Measurements from ENCODE around the gene SPRR1B. TPM values are rescaled to one million over a fixed set of nuclear protein-coding genes. Genes with fewer than 3 reads are reported as not detected.
A peak's percentile ranks its signal among the peaks of the same experiment; 100 is the strongest.

Gene SPRR1B
- total RNA-seq, 1 experiment from 2014 or later = not detected

GRCh38 chr1:152996633-152997400, 34.2 kb upstream of the SPRR1B start:
- Mint-ChIP-seq H3K27ac (no peak overlapping the region), H3K27me3 (ENCODE audit: low read depth) (no peaks in the 10 kb centered on the region), H3K4me1 (peaks cover 12% of the 10 kb centered on the region), H3K36me3 (peaks cover 6% of the 10 kb centered on the region; the same call in 1 of the 2 replicates), H3K9me3 (peaks cover 20% of the 10 kb centered on the region), H3K4me3 (no peak overlapping the region)
- no peak for TF ChIP-seq ZNF416 (CRISPR knock-in tag; IDR thresholded peaks at IDR 0.05)
- TF ChIP-seq AFF4 (CRISPR knock-in tag; IDR thresholded peaks at IDR 0.05; ENCODE audit: borderline replicate concordance) = no peak
- TF ChIP-seq NFYB (CRISPR knock-in tag; conservative IDR thresholded peaks at IDR 0.05; ENCODE audit: low read depth) = no peak
- TF ChIP-seq IRF1 (CRISPR knock-in tag; IDR thresholded peaks at IDR 0.05) = no peak
- TF ChIP-seq HMGA2 (CRISPR knock-in tag; IDR thresholded peaks at IDR 0.05) = no peak
- TF ChIP-seq, protein P1, sequence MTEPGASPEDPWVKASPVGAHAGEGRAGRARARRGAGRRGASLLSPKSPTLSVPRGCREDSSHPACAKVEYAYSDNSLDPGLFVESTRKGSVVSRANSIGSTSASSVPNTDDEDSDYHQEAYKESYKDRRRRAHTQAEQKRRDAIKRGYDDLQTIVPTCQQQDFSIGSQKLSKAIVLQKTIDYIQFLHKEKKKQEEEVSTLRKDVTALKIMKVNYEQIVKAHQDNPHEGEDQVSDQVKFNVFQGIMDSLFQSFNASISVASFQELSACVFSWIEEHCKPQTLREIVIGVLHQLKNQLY (CRISPR knock-in tag; IDR thresholded peaks at IDR 0.05) = no peak
- no peak for TF ChIP-seq PRRX2 (CRISPR knock-in tag; IDR thresholded peaks at IDR 0.05)
- no peak for TF ChIP-seq ZNF532 (CRISPR knock-in tag; IDR thresholded peaks at IDR 0.05; ENCODE audit: borderline replicate concordance)
- no peak for TF ChIP-seq USF2 (CRISPR knock-in tag; IDR thresholded peaks at IDR 0.05)
- no peak for TF ChIP-seq JUN (CRISPR knock-in tag; IDR thresholded peaks at IDR 0.05)
- TF ChIP-seq, protein P2, sequence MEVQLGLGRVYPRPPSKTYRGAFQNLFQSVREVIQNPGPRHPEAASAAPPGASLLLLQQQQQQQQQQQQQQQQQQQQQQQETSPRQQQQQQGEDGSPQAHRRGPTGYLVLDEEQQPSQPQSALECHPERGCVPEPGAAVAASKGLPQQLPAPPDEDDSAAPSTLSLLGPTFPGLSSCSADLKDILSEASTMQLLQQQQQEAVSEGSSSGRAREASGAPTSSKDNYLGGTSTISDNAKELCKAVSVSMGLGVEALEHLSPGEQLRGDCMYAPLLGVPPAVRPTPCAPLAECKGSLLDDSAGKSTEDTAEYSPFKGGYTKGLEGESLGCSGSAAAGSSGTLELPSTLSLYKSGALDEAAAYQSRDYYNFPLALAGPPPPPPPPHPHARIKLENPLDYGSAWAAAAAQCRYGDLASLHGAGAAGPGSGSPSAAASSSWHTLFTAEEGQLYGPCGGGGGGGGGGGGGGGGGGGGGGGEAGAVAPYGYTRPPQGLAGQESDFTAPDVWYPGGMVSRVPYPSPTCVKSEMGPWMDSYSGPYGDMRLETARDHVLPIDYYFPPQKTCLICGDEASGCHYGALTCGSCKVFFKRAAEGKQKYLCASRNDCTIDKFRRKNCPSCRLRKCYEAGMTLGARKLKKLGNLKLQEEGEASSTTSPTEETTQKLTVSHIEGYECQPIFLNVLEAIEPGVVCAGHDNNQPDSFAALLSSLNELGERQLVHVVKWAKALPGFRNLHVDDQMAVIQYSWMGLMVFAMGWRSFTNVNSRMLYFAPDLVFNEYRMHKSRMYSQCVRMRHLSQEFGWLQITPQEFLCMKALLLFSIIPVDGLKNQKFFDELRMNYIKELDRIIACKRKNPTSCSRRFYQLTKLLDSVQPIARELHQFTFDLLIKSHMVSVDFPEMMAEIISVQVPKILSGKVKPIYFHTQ (CRISPR knock-in tag; IDR thresholded peaks at IDR 0.05) = no peak
- ChIA-PET POLR2A (no interaction called here), CTCF (interaction anchor here (1.0 kb wide), 1 partner anchor 15 kb away, joined by 4 read pairs; no protein-coding TSS in a partner anchor)
- ATAC-seq (peak; percentile 46), DNase-seq (ENCODE audit: low spot score) (no peak)

Data from WTC11 (cell line).